Measurements from ENCODE around the gene WNT7B.

GRCh38 chr22:45905326-45905923 lies 71.5 kb downstream of the WNT7B start:
- TF ChIP-seq RARB (CRISPR knock-in tag; IDR thresholded peaks at IDR 0.05): no peak
- no peak for TF ChIP-seq ARNTL (CRISPR knock-in tag; IDR thresholded peaks at IDR 0.05; ENCODE audit: borderline replicate concordance, low read depth)
- no peak for TF ChIP-seq CSDC2 (CRISPR knock-in tag; IDR thresholded peaks at IDR 0.05)
- no peak for TF ChIP-seq ESRRG (CRISPR knock-in tag; IDR thresholded peaks at IDR 0.05)
- no peak for TF ChIP-seq ZFP30 (CRISPR knock-in tag; IDR thresholded peaks at IDR 0.05)
- TF ChIP-seq POU6F1 (CRISPR knock-in tag; IDR thresholded peaks at IDR 0.05; ENCODE audit: borderline replicate concordance, low read depth): no peak
- no peak for TF ChIP-seq PATZ1 (CRISPR knock-in tag; IDR thresholded peaks at IDR 0.05; ENCODE audit: borderline replicate concordance)
- no peak for TF ChIP-seq TSHZ2 (CRISPR knock-in tag; IDR thresholded peaks at IDR 0.05)
- TF ChIP-seq OSR1 (CRISPR knock-in tag; IDR thresholded peaks at IDR 0.05): no peak
- TF ChIP-seq PPARA (CRISPR knock-in tag; IDR thresholded peaks at IDR 0.05; ENCODE audit: borderline replicate concordance): no peak
